Breast epithelium (tissue), 4 donors: ENCODE data around the gene FERMT2. TPM values are rescaled to one million over a fixed set of nuclear protein-coding genes. Genes with fewer than 3 reads are reported as not detected.

Source experiments
- DNase-seq, 2 donors: peaks; one replicate each; pipeline ENCODE4 v3.0.0-alpha.2; 2019; ENCODE audit warnings: low spot score in 2 of 2
- H3K27ac ChIP-seq, 2 donors: fragments of 200-600 bp; sonication (generic) in 1 of 2; one replicate each; pipeline ENCODE4 v1.5.1; 2016 to 2019; ENCODE audit warnings: mild to moderate bottlenecking in 1 of 2
- H3K27me3 ChIP-seq, 2 donors: fragments of 200-600 bp; sonication (generic) in 1 of 2; one replicate each; pipeline versions ENCODE4 v1.5.1 to v1.6.0; 2017 to 2019; ENCODE audit warnings: control low read depth in 1 of 2, mild to moderate bottlenecking in 1 of 2
- H3K36me3 ChIP-seq: fragments of 200-600 bp; one replicate; pipeline ENCODE4 v1.5.1; 2019
- H3K4me1 ChIP-seq, 2 donors: fragments of 200-600 bp; sonication (generic); one replicate each; pipeline ENCODE4 v1.5.1; 2016 to 2019; ENCODE audit warnings: control low read depth in 1 of 2
- H3K4me3 ChIP-seq, 3 donors: fragments of 200-600 bp; sonication (generic); 1 replicate in 2 of 3; 2 replicates in 1 of 3; pipeline ENCODE4 v1.5.1; 2016 to 2019; ENCODE audit warnings: mild to moderate bottlenecking in 3 of 3, moderate library complexity in 2 of 3
- H3K9me3 ChIP-seq, 2 donors: fragments of 200-600 bp; sonication (generic) in 1 of 2; one replicate each; pipeline ENCODE4 v1.5.1; 2016 to 2019; ENCODE audit warnings: control low read depth in 1 of 2
- CTCF ChIP-seq, 3 donors: fragments of 450-650 bp; IDR thresholded peaks; one replicate each; pipeline ENCODE4 v1.5.1; 2016 to 2017; ENCODE audit warnings: antibody characterized with exemption in 3 of 3, mild to moderate bottlenecking in 3 of 3, moderate library complexity in 3 of 3
- POLR2A ChIP-seq: fragments of 450-650 bp; IDR thresholded peaks from one replicate; pipeline ENCODE4 v1.6.1; 2016; ENCODE audit warnings: antibody characterized with exemption, mild to moderate bottlenecking, moderate library complexity
- POLR2AphosphoS5 ChIP-seq, 3 donors: sonication (generic); formaldehyde crosslinking; IDR thresholded peaks; one replicate each; pipeline ENCODE4 v1.6.1; 2017; ENCODE audit warnings: antibody characterized with exemption in 3 of 3
- intact Hi-C: fragments of 100-400 bp; cut with DNase I; formaldehyde crosslinking; loops from one replicate; pipeline ENCODE4 v1.15.1; 2023; ENCODE audit warnings: low total_unique reads
- total RNA-seq, 3 donors: library from RNA; depleted of rRNA; stranded (reverse); fragments of >200 nt; gene quantifications; one replicate each; pipeline ENCODE4 v1.1.0, GENCODE V29; 2016

The FERMT2 gene
- total RNA-seq, 3 donors from 2014 or later: 87.8 to 203 (median 90.2) TPM

GRCh38 chr14:52861403-52861802, 89.4 kb downstream of the FERMT2 start:
- H3K36me3 ChIP-seq: no peaks in the 10 kb centered on the region
- H3K4me3 ChIP-seq: no peak overlapping the region
- no peak overlapping the region for H3K27ac ChIP-seq
- no peaks in the 10 kb centered on the region for H3K27me3 ChIP-seq
- no peak for TF ChIP-seq CTCF (IDR thresholded peaks at IDR 0.05)
- no peak for TF ChIP-seq POLR2AphosphoS5 (IDR thresholded peaks at IDR 0.05)
- no peak for TF ChIP-seq POLR2A
- intact Hi-C loops: no loop called here
- no peak for DNase-seq
- H3K9me3 ChIP-seq: no peaks in the 10 kb centered on the region
- H3K4me1 ChIP-seq: no peaks in the 10 kb centered on the region

- no peaks in the 10 kb centered on the region for H3K27me3 ChIP-seq
- no peaks in the 10 kb centered on the region for H3K4me1 ChIP-seq
- no peak overlapping the region for H3K4me3 ChIP-seq
- no peak overlapping the region for H3K27ac ChIP-seq
- TF ChIP-seq POLR2AphosphoS5 (IDR thresholded peaks at IDR 0.05) (no peak), CTCF (IDR thresholded peaks at IDR 0.05) (no peak), POLR2A (no peak)
- intact Hi-C loops: no loop called here
- no peak for DNase-seq
- no peaks in the 10 kb centered on the region for H3K36me3 ChIP-seq
- H3K9me3 ChIP-seq: no peaks in the 10 kb centered on the region
Observed at GRCh38 chr14:52860910-52861309, 89.9 kb downstream of the FERMT2 start.

GRCh38 chr14:52860209-52860608, 90.6 kb downstream of the FERMT2 start:
- no peaks in the 10 kb centered on the region for H3K36me3 ChIP-seq
- H3K4me1 ChIP-seq: no peaks in the 10 kb centered on the region
- intact Hi-C loops: no loop called here

GRCh38 chr14:52856139-52856538, 94.7 kb downstream of the FERMT2 start:
- Histone ChIP-seq H3K36me3 (no peaks in the 10 kb centered on the region), H3K27me3 (no peaks in the 10 kb centered on the region), H3K9me3 (no peaks in the 10 kb centered on the region), H3K4me1 (no peaks in the 10 kb centered on the region), H3K27ac (no peak overlapping the region), H3K4me3 (no peak overlapping the region)
- no peak for DNase-seq
- no peak for TF ChIP-seq POLR2A
- TF ChIP-seq CTCF (IDR thresholded peaks at IDR 0.05): no peak
- no peak for TF ChIP-seq POLR2AphosphoS5 (IDR thresholded peaks at IDR 0.05)
- intact Hi-C loops: no loop called here

More at GRCh38 chr14:52860209-52860608, 90.6 kb downstream of the FERMT2 start:
- H3K9me3 ChIP-seq: no peaks in the 10 kb centered on the region
- no peak for TF ChIP-seq POLR2AphosphoS5 (IDR thresholded peaks at IDR 0.05)
- TF ChIP-seq CTCF (IDR thresholded peaks at IDR 0.05): no peak
- TF ChIP-seq POLR2A: no peak
- no peaks in the 10 kb centered on the region for H3K27me3 ChIP-seq
- DNase-seq: no peak
- no peak overlapping the region for H3K27ac ChIP-seq
- no peak overlapping the region for H3K4me3 ChIP-seq

GRCh38 chr14:52853522-52853854, 97.4 kb downstream of the FERMT2 start:
- TF ChIP-seq POLR2AphosphoS5 (IDR thresholded peaks at IDR 0.05) (no peak), POLR2A (no peak), CTCF (IDR thresholded peaks at IDR 0.05) (no peak)
- no peak for DNase-seq
- no peaks in the 10 kb centered on the region for H3K4me1 ChIP-seq
- H3K4me3 ChIP-seq: no peak overlapping the region
- H3K27me3 ChIP-seq: no peaks in the 10 kb centered on the region
- no peaks in the 10 kb centered on the region for H3K36me3 ChIP-seq
- intact Hi-C loops: no loop called here
- no peaks in the 10 kb centered on the region for H3K9me3 ChIP-seq
- H3K27ac ChIP-seq: no peak overlapping the region
